GM19455 (cell line): ENCODE measurements around the gene PTPRB.
"Not testable (repeated sequence)": the region's sequence is repeated elsewhere in the genome, so short reads cannot be mapped to it uniquely, and the experiment has no call there.

ENCODE experiments used
- ATAC-seq: cut with Tn5 transposase; IDR thresholded peaks from one replicate; pipeline ENCODE4 v1.9.1; 2021; ENCODE audit not compliant: unreplicated experiment

Gene PTPRB

GRCh38 chr12:70549340-70550179 lies 87.7 kb downstream of the PTPRB start:
- ATAC-seq: no peak

GRCh38 chr12:70543444-70543843 lies 93.8 kb downstream of the PTPRB start:
- ATAC-seq: no peak

GRCh38 chr12:70540996-70541395 lies 96.2 kb downstream of the PTPRB start:
- no peak for ATAC-seq

GRCh38 chr12:70536650-70537049 lies 100.6 kb downstream of the PTPRB start:
- ATAC-seq: no peak

- ATAC-seq: no peak
These were observed 101.3 kb downstream of the PTPRB start for GRCh38 chr12:70535896-70536374.

- no peak for ATAC-seq
These were observed 102.8 kb downstream of the PTPRB start for GRCh38 chr12:70534466-70534865.

- no peak for ATAC-seq
These were observed 107.6 kb downstream of the PTPRB start for GRCh38 chr12:70529647-70530046.

- no peak for ATAC-seq
These were observed 116.4 kb downstream of the PTPRB start for GRCh38 chr12:70520847-70521246.

GRCh38 chr12:70513426-70513825 lies 123.8 kb downstream of the PTPRB start:
- ATAC-seq: no peak

- no peak for ATAC-seq
These were observed 129.1 kb downstream of the PTPRB start for GRCh38 chr12:70508178-70508577.

GRCh38 chr12:70507442-70507841 lies 129.8 kb downstream of the PTPRB start:
- ATAC-seq: no peak

GRCh38 chr12:70497508-70497907 lies 139.7 kb downstream of the PTPRB start:
- ATAC-seq: no peak

GRCh38 chr12:70492904-70493303 lies 144.3 kb downstream of the PTPRB start:
- not testable (repeated sequence) for ATAC-seq

- not testable (repeated sequence) for ATAC-seq
These were observed 146.3 kb downstream of the PTPRB start for GRCh38 chr12:70490928-70491327.

GRCh38 chr12:70487440-70487839 lies 149.8 kb downstream of the PTPRB start:
- ATAC-seq: no peak

- no peak for ATAC-seq
These were observed 150.6 kb downstream of the PTPRB start for GRCh38 chr12:70486588-70486987.

GRCh38 chr12:70485704-70486103 lies 151.5 kb downstream of the PTPRB start:
- ATAC-seq: no peak

- ATAC-seq: no peak
These were observed 152.8 kb downstream of the PTPRB start for GRCh38 chr12:70484464-70484863.

- no peak for ATAC-seq
These were observed 154.5 kb downstream of the PTPRB start for GRCh38 chr12:70482764-70483163.

- no peak for ATAC-seq
These were observed 167.9 kb downstream of the PTPRB start for GRCh38 chr12:70469221-70469820.

GRCh38 chr12:70468741-70469140 lies 168.5 kb downstream of the PTPRB start:
- no peak for ATAC-seq
